Neural cell (in vitro differentiated cells): Measurements from ENCODE around the gene RFC2. TPM values are rescaled to one million over a fixed set of nuclear protein-coding genes. Genes with fewer than 3 reads are reported as not detected.

Source experiments
- H2AFZ ChIP-seq: fragments of 200-600, 300-800 bp; sonication (generic), shearing (Covaris generic); 2 replicates; pipeline ENCODE4 v1.6.0; 2014; ENCODE audit warnings: low read depth, mild to moderate bottlenecking, antibody characterized with exemption, low read length, moderate library complexity
- H3F3A ChIP-seq: fragments of 200-600 bp; shearing (Covaris generic); 2 replicates; pipeline ENCODE4 v1.6.1; 2016; ENCODE audit warnings: mild to moderate bottlenecking, moderate library complexity, mixed read lengths, antibody characterized with exemption, low read length; ENCODE audit not compliant: insufficient read depth, poor library complexity, severe bottlenecking
- H3K27ac ChIP-seq: fragments of 200-600, 300-800 bp; sonication (generic), shearing (Covaris generic); 2 replicates; pipeline ENCODE4 v1.5.1; 2014; ENCODE audit warnings: mild to moderate bottlenecking, low read length, moderate library complexity
- H3K27me3 ChIP-seq: fragments of 300-800, 200-600 bp; sonication (generic), shearing (Covaris generic); 2 replicates; pipeline ENCODE4 v1.6.0; 2014; ENCODE audit warnings: mild to moderate bottlenecking, low read depth, low read length, moderate library complexity; ENCODE audit not compliant: insufficient read depth
- H3K36me3 ChIP-seq: fragments of 300-800, 200-600 bp; sonication (generic), shearing (Covaris generic); 2 replicates; pipeline ENCODE4 v1.5.1; 2014; ENCODE audit warnings: mild to moderate bottlenecking, antibody characterized with exemption, low read length, moderate library complexity; ENCODE audit not compliant: insufficient read depth
- H3K4me2 ChIP-seq: fragments of 300-800, 200-600 bp; sonication (generic), shearing (Covaris generic); 2 replicates; pipeline ENCODE4 v1.6.0; 2014; ENCODE audit warnings: mild to moderate bottlenecking, low read length
- H3K4me3 ChIP-seq: fragments of 300-800, 200-600 bp; sonication (generic), shearing (Covaris generic); 2 replicates; pipeline ENCODE4 v1.5.1; 2014; ENCODE audit warnings: mild to moderate bottlenecking, low read length, moderate library complexity
- H3K79me2 ChIP-seq: fragments of 200-600 bp; shearing (Covaris generic); replicated peaks from 2 replicates; pipeline ENCODE4 v1.6.0; 2014; ENCODE audit warnings: mild to moderate bottlenecking, low read length, moderate library complexity; ENCODE audit not compliant: insufficient read depth
- H3K9ac ChIP-seq: fragments of 300-800, 200-600 bp; sonication (generic), shearing (Covaris generic); 2 replicates; pipeline ENCODE4 v1.6.1; 2016; ENCODE audit warnings: mild to moderate bottlenecking, low read length, mixed read lengths
- H3K9me2 ChIP-seq: fragments of 200-600 bp; shearing (Covaris generic); 2 replicates; pipeline ENCODE4 v1.6.1; 2016; ENCODE audit warnings: mild to moderate bottlenecking, low read length, mixed read lengths; ENCODE audit not compliant: insufficient read depth
- H3K9me3 ChIP-seq: fragments of 200-600, 300-800 bp; sonication (generic), shearing (Covaris generic); 2 replicates; pipeline ENCODE4 v1.6.1; 2016; ENCODE audit warnings: mild to moderate bottlenecking, mixed run types, low read length, moderate library complexity, mixed read lengths
- H4K20me1 ChIP-seq: fragments of 200-600 bp; shearing (Covaris generic); 2 replicates; pipeline ENCODE4 v1.6.1; 2016; ENCODE audit warnings: mild to moderate bottlenecking, mixed run types; ENCODE audit not compliant: insufficient read depth
- EP300 ChIP-seq: fragments of 450-650 bp; conservative IDR thresholded peaks from 2 replicates; pipeline ENCODE4 v1.6.1; 2014; ENCODE audit warnings: antibody characterized with exemption, mild to moderate bottlenecking, moderate library complexity; ENCODE audit not compliant: poor library complexity, severe bottlenecking
- EZH2 ChIP-seq: fragments of 200-600, 300-800 bp; shearing (Covaris generic), sonication (generic); IDR thresholded peaks from 2 replicates; pipeline ENCODE4 v1.6.1; 2014; ENCODE audit warnings: antibody characterized with exemption, low read length, borderline replicate concordance, mild to moderate bottlenecking; ENCODE audit not compliant: insufficient read depth, poor library complexity, severe bottlenecking
- MXI1 ChIP-seq: fragments of 450-650 bp; conservative IDR thresholded peaks from 2 replicates; pipeline ENCODE4 v1.6.1; 2014; ENCODE audit warnings: antibody characterized with exemption, mild to moderate bottlenecking; ENCODE audit not compliant: poor library complexity, severe bottlenecking
- POLR2AphosphoS5 ChIP-seq: IDR thresholded peaks from 2 replicates; pipeline ENCODE4 v1.6.1; 2012
- RAD21 ChIP-seq: fragments of 450-650 bp; conservative IDR thresholded peaks from 2 replicates; pipeline ENCODE4 v1.6.1; 2014; ENCODE audit warnings: antibody characterized with exemption, mild to moderate bottlenecking, moderate library complexity
- SMC3 ChIP-seq: fragments of 450-650 bp; conservative IDR thresholded peaks from 2 replicates; pipeline ENCODE4 v1.6.1; 2014; ENCODE audit warnings: antibody characterized with exemption, mild to moderate bottlenecking, moderate library complexity; ENCODE audit not compliant: poor library complexity
- TAF1 ChIP-seq: IDR thresholded peaks from 2 replicates; pipeline ENCODE4 v1.6.1; 2012; ENCODE audit warnings: low read depth
- polyA plus RNA-seq: library from polyadenylated mRNA; depleted of rRNA; stranded (reverse); fragments of >200 nt; gene quantifications from 2 replicates; pipeline ENCODE4 v1.2.3, GENCODE V29; 2014
- TF ChIP-seq, protein P1 (sequence below): fragments of 450-650 bp; IDR thresholded peaks from 2 replicates; pipeline ENCODE4 v1.5.1; 2014; ENCODE audit warnings: antibody characterized with exemption, mild to moderate bottlenecking, moderate library complexity; ENCODE audit not compliant: poor library complexity, severe bottlenecking
- TF ChIP-seq, protein P2 (sequence below): IDR thresholded peaks from 2 replicates; pipeline ENCODE4 v1.6.1; 2012; ENCODE audit warnings: borderline replicate concordance

The RFC2 gene
- polyA plus RNA-seq, 1 donor from 2014 or later: 20.9 TPM

- no peaks in the 10 kb centered on the region for H3K9me3 ChIP-seq
- H3F3A ChIP-seq: no peaks in the 10 kb centered on the region
- no peak overlapping the region for H2AFZ ChIP-seq
- no peaks in the 10 kb centered on the region for H3K9me2 ChIP-seq
- H3K27ac ChIP-seq: no peak overlapping the region
- H3K4me2 ChIP-seq: no peak overlapping the region
- no peak overlapping the region for H3K9ac ChIP-seq
- H3K27me3 ChIP-seq: no peaks in the 10 kb centered on the region
- no peak overlapping the region for H3K4me3 ChIP-seq
- H3K36me3 ChIP-seq: no peaks in the 10 kb centered on the region
- H4K20me1 ChIP-seq: no peaks in the 10 kb centered on the region
- H3K79me2 ChIP-seq: no peaks in the 10 kb centered on the region
- no peak for TF ChIP-seq EZH2
- no peak for TF ChIP-seq SMC3
- TF ChIP-seq, protein P1, sequence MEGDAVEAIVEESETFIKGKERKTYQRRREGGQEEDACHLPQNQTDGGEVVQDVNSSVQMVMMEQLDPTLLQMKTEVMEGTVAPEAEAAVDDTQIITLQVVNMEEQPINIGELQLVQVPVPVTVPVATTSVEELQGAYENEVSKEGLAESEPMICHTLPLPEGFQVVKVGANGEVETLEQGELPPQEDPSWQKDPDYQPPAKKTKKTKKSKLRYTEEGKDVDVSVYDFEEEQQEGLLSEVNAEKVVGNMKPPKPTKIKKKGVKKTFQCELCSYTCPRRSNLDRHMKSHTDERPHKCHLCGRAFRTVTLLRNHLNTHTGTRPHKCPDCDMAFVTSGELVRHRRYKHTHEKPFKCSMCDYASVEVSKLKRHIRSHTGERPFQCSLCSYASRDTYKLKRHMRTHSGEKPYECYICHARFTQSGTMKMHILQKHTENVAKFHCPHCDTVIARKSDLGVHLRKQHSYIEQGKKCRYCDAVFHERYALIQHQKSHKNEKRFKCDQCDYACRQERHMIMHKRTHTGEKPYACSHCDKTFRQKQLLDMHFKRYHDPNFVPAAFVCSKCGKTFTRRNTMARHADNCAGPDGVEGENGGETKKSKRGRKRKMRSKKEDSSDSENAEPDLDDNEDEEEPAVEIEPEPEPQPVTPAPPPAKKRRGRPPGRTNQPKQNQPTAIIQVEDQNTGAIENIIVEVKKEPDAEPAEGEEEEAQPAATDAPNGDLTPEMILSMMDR: no peak
- no peak for TF ChIP-seq RAD21
- TF ChIP-seq EP300: no peak
- no peak for TF ChIP-seq TAF1
- TF ChIP-seq POLR2AphosphoS5: no peak
These were observed 7.7 kb downstream of the RFC2 start for GRCh38 chr7:74246497-74246896.

- no peaks in the 10 kb centered on the region for H3F3A ChIP-seq
- H4K20me1 ChIP-seq: no peaks in the 10 kb centered on the region
- H2AFZ ChIP-seq: no peak overlapping the region
- no peak overlapping the region for H3K27ac ChIP-seq
- no peaks in the 10 kb centered on the region for H3K9me3 ChIP-seq
- H3K79me2 ChIP-seq: no peaks in the 10 kb centered on the region
- no peak overlapping the region for H3K4me2 ChIP-seq
- TF ChIP-seq EZH2: no peak
- no peak for TF ChIP-seq SMC3
- TF ChIP-seq TAF1: no peak
- TF ChIP-seq MXI1: no peak
- no peak for TF ChIP-seq POLR2AphosphoS5
- TF ChIP-seq EP300: no peak
- H3K36me3 ChIP-seq: no peaks in the 10 kb centered on the region
- no peaks in the 10 kb centered on the region for H3K9me2 ChIP-seq
- H3K27me3 ChIP-seq: no peaks in the 10 kb centered on the region
- no peak overlapping the region for H3K9ac ChIP-seq
- no peak overlapping the region for H3K4me3 ChIP-seq
These were observed 12.1 kb downstream of the RFC2 start for GRCh38 chr7:74242122-74242443.

GRCh38 chr7:74240482-74240881 lies 13.7 kb downstream of the RFC2 start:
- Histone ChIP-seq H3K9me3 (no peaks in the 10 kb centered on the region), H3K27ac (no peak overlapping the region), H3K27me3 (no peaks in the 10 kb centered on the region), H3K36me3 (no peaks in the 10 kb centered on the region), H3K9ac (no peak overlapping the region), H3K4me2 (no peak overlapping the region), H2AFZ (no peak overlapping the region), H3F3A (no peaks in the 10 kb centered on the region), H3K79me2 (no peaks in the 10 kb centered on the region), H3K4me3 (no peak overlapping the region), H4K20me1 (no peaks in the 10 kb centered on the region), H3K9me2 (no peaks in the 10 kb centered on the region)
- TF ChIP-seq MXI1 (no peak), SMC3 (no peak), EZH2 (no peak), POLR2AphosphoS5 (no peak), TAF1 (no peak), RAD21 (no peak), EP300 (no peak)
- TF ChIP-seq, protein P1: no peak
- TF ChIP-seq, protein P2, sequence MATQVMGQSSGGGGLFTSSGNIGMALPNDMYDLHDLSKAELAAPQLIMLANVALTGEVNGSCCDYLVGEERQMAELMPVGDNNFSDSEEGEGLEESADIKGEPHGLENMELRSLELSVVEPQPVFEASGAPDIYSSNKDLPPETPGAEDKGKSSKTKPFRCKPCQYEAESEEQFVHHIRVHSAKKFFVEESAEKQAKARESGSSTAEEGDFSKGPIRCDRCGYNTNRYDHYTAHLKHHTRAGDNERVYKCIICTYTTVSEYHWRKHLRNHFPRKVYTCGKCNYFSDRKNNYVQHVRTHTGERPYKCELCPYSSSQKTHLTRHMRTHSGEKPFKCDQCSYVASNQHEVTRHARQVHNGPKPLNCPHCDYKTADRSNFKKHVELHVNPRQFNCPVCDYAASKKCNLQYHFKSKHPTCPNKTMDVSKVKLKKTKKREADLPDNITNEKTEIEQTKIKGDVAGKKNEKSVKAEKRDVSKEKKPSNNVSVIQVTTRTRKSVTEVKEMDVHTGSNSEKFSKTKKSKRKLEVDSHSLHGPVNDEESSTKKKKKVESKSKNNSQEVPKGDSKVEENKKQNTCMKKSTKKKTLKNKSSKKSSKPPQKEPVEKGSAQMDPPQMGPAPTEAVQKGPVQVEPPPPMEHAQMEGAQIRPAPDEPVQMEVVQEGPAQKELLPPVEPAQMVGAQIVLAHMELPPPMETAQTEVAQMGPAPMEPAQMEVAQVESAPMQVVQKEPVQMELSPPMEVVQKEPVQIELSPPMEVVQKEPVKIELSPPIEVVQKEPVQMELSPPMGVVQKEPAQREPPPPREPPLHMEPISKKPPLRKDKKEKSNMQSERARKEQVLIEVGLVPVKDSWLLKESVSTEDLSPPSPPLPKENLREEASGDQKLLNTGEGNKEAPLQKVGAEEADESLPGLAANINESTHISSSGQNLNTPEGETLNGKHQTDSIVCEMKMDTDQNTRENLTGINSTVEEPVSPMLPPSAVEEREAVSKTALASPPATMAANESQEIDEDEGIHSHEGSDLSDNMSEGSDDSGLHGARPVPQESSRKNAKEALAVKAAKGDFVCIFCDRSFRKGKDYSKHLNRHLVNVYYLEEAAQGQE: no peak
